ENCODE results near the gene KXD1.

Gene KXD1

GRCh38 chr19:18603958-18604819 is 46.5 kb downstream of the KXD1 start:
- no peak for DNase-seq

DNA sequence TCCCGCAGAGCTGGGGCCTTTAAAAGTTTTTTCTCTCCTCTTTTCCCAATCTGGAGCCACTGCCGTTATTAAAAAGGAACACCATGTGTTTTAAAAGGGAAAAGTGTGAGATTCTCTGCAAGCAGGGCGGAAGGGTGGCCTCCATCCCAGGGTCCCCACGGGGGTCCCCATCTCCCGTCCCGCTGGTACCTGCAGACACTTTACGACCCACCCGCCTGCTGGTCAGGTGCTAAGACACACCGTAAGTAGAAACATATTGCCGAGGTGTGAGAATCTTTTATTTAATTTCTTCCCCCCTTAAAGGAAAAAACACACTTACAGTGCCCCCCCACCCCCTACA is 47.1 kb downstream of the KXD1 start:
- no peak for DNase-seq

- DNase-seq, result no peak
Observed at GRCh38 chr19:18605196-18605545, 47.5 kb downstream of the KXD1 start.

DNA sequence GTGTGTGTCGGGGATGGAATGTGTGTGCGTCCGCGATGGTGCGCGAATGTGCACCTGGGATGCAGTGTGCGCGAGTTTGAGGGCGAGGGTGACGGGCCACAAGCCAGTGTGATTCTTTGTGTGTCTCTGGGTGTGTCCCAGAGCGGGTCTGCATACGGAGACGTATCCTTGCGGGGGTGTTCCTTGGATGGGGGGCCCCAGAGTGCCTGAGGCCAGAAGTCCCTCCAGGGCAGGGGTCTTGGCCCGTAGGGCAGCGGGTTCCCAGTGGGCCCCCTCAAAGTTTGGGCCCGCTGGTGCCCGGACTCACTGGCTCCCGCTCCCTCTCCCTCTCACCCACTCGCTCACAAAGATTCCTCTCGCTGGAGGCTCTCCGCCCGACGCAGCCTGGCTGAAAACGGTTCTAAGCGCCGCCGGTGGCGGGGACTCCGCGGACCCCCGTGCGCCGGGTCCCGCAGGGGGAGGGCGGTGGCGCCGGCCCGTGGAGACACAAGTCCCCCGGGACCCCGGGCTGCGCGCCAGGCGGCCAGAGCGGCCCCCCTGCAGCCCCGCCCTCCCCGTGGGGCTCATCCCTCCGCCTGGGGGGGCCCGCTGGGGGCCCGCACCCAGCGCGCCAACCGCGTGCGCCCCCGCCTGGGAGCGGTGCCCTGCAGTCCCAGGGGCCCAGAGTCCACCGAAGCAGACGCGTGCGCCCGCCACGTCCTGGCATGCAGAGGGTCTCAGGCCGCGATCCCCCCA is 48.0 kb downstream of the KXD1 start:
- no peak for DNase-seq

DNA sequence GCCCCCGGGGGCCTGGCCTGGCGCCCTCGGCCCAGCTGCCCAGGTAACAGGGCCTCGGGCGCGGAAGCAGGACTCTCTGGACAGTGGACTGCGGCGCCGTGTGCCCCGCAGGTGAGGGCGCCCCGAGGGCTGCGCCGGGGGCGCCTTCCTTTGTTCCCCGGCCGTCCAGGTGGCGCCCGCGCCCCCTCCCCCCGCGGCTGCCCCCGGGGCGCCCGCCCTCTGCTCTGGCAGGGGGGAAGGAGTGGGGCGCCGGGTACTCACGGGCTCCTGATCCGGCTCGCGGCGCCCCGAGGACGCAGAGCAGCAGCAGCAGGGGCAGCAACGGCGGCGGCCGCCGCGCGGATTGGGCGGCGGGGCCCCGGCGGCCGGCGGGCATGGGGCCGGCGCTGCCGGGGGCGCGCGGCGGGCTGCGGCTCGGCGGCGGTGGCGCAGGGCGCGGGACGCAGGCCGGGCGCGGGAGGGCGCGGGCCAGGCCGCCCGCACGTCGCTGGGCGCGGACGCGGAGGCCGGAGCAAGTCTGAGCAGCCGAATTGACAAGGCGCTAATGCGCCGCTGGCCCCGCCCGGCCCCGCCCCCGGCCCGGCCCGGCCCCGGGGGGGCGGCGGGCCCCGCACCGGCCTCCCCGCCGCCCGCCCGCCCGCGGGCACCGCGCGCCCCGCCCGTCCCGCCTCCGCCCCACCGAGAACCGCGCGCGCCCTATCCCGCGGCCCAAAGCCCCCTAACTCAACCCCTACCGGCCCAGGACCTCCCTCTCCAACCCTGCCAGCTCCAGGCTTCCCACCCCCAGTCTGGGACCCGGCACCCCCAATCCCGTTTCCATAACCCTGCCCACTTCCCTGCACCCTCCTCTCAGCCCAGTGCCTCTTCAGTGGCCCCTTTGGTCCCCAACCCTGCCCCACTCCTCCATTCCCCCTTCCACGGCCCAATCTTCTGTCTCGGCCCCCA is 48.9 kb downstream of the KXD1 start, which contains the start of gene CRLF1:
Gene CRLF1, minus strand, starts transcription at position 519 of the 945 bp plus-strand sequence. Its CDS starts 143 bp downstream, at position 376.
- DNase-seq, result no peak

DNA sequence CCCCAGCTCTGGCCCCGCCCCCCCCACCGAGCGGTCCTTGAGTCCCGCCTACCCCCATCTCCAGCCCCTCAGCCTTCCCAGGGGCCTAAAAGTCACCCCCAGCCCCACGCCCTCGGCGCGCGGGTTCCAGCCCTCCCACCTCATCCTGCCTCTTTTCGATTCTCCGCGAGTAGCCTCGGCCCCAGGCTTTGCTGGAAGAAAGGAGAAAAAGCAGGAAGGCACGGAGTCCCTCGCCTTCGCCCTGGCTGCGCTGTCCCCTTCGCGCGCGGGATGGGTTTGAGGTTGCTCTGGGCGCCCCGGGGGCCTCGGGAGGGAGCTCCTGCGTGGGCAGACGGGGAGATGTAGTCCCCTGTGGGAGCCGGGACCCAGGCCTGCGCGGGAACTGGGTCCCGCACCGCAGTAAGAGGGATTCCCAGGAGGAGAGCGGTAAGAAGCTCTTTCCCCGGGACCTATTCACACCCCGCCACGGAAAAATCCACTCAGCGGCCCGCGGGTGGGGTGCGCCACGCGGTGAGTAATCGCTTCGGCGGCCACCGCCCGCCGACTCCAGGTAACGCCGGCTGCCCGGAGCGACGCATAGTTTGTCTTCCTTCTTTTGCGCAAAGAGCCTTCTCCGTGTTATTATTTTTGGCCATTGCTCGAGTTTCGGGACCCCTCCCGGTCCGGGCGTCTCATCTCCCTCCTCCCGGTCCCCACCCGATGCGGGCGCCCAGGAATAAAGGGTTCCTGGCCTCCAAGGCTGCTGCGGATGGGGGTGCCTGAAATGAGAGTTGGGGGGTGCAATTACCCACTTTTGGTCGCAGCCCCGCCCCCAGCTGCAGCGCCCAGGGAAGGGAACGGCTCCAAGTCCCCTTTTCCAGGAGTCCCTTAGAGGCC is 49.8 kb downstream of the KXD1 start:
- no peak for DNase-seq

GRCh38 chr19:18608102-18608804 is 50.6 kb downstream of the KXD1 start:
- DNase-seq, result no peak

- no peak for DNase-seq
Observed at GRCh38 chr19:18608805-18609716, 51.4 kb downstream of the KXD1 start.

- DNase-seq, result no peak
Observed at GRCh38 chr19:18609717-18610051, 52.0 kb downstream of the KXD1 start.

GRCh38 chr19:18610245-18610555 is 52.5 kb downstream of the KXD1 start:
- no peak for DNase-seq

- no peak for DNase-seq
Observed at GRCh38 chr19:18610556-18611326, 53.1 kb downstream of the KXD1 start.

DNA sequence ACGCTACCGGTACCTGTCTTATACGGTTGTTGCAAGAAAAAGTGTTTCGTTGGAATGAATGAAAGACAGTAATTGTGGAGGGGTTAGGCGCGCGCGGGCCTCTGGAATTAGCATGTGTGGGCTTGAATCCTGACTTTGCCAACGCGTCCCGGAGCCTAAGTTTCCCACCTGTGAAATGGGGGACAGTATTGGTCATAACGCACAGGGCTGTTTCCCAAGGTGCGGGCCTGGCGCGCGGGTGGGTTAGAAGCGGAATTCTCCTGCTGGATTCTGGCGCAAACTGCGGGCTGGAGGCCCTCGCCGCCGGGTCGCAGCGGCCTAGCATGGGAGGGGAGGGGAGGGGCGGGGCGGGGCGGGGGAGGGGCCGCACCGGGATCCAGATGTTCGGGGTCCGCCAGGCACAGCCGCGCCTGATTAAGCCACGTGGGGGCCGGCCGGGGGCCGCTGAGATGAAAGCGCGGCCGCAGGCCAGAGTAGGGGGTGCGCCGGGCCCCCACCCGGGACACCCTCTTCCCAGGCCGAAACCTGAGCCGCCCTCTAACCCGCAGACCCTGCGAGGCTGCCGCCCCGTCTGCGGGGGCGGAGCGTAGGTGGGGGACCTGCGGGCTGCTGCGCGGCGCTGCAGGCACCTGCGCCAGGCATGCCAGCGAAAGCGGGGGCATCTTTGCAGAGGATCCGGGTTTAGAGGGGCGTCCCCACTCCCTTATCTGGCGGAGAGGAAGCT is 53.8 kb downstream of the KXD1 start:
- no peak for DNase-seq

- DNase-seq, result no peak
Observed at GRCh38 chr19:18612051-18612771, 54.5 kb downstream of the KXD1 start.

DNA sequence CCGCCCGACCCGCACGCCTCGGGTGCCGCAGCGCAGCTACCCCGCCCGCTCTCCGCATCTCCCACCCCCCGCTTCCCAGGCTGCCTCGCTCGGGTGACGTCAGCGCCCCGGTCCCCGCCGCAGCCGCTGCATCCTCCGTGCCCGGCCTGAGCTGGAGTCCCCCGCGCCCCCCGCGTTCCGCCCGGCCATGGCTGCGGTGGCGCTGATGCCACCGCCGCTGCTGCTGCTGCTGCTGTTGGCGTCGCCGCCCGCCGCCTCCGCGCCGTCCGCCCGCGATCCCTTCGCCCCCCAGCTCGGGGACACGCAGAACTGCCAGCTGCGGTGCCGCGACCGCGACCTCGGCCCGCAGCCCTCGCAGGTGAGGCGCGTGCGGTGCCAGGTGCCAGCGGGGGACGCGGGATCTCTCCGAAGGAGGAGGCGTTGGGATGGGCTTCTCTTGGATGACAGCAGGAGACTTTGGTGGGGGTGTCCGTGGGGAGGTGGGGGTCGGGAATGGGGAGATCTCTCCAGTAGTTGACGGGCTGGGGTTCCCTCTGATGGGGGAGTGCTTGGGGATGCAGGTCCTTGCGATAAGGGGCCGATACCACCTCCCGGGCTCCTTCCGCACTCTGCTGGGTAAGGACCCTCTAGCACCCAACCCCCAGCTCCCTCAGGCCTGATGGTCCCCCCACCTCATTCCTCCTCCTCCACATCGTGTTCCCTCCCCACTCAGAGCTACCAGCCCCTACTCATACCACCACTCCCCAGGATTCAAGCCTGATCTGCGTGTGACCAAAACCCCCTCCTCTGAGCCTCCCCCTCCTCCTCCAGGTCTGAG is 55.3 kb downstream of the KXD1 start, which contains the start of gene TMEM59L:
Gene TMEM59L, plus strand, starts transcription at position 99 of the 817 bp plus-strand sequence. Its CDS starts 89 bp downstream, at position 188.
- DNase-seq, result peak; percentile 41

DNA sequence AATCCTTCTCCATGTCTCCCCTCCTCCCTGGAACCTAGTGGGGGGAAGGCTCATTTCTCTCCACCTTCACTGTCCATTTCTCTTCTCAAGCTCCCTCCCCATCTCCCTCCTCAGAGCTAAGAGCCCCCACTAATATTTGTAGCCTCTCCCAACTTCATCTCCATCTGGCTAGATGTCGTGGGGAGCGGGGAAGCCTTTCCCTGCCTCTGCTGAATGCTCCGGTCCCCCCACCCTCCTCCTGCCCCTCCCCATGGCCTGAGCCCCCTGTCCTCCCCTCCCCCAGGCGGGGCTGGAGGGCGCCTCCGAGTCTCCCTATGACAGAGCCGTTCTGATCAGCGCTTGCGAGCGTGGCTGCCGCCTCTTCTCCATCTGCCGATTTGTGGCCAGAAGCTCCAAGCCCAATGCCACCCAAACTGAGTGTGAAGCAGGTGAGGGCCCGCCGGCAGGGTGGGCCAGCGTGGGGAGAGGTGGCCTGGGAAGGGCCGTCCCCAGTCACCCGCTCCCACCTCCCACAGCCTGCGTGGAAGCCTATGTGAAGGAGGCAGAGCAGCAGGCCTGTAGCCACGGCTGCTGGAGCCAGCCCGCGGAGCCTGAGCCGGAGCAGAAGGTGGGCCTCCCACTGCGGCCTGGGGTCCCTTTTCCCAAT is 56.0 kb downstream of the KXD1 start:
- DNase-seq, result no peak

DNA sequence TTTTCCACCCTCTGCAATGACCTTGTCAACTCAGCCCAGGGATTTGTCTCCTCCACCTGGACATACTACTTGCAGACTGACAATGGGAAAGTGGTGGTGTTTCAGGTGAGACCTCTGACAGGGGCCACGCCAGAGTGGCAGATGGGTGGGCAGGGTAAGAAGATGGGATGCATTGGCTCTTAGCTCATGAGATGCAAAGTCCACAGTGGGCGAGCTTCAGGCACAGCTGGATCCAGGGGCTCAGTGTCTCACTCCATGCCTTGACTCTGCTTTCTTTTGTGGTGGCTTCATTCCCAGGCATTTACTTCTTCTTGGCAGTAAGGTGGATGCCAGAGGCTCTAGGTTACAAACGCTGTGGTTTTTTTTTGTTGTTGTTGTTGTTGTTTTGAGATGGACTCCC is 58.4 kb downstream of the KXD1 start:
- no peak for DNase-seq

- no peak for DNase-seq
Observed at GRCh38 chr19:18617562-18617961, 59.9 kb downstream of the KXD1 start.

All from activated gamma-delta T cell (primary cell).